ENCODE measurements around the gene FARP1.
"Not testable (repeated sequence)": the region's sequence is repeated elsewhere in the genome, so short reads cannot be mapped to it uniquely, and the experiment has no call there.

The FARP1 gene

GRCh38 chr13:98352226-98352625 lies 209.3 kb downstream of the FARP1 start:
- DNase-seq (ENCODE audit: low read depth, low spot score) = no peak

GRCh38 chr13:98353750-98354149 lies 210.9 kb downstream of the FARP1 start:
- DNase-seq (ENCODE audit: low read depth, low spot score) = no peak

DNA sequence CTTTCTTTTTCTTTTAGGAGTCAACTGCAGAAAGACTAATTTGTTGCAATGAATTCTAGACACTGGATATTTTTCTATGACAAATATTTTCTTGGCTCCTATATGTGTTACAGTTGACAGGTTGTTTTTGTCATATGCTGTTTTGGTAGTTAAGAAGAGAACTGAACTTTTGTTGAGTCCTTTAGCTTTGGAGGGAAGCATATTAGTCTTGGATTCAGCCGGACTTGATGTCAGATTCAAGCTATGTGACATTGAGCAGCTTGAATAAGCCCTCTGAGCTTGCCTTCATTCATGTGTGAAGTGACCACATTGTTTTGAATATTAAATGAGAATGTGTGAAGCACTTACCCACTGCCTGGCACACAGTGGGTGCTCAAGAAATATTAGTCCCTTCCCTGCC lies 216.0 kb downstream of the FARP1 start:
- no peak for DNase-seq (ENCODE audit: low read depth, low spot score)

- no peak for DNase-seq (ENCODE audit: low read depth, low spot score)
Measured at GRCh38 chr13:98360545-98360944, 217.7 kb downstream of the FARP1 start.

- no peak for DNase-seq (ENCODE audit: low read depth, low spot score)
Measured at GRCh38 chr13:98363326-98363725, 220.4 kb downstream of the FARP1 start.

DNA sequence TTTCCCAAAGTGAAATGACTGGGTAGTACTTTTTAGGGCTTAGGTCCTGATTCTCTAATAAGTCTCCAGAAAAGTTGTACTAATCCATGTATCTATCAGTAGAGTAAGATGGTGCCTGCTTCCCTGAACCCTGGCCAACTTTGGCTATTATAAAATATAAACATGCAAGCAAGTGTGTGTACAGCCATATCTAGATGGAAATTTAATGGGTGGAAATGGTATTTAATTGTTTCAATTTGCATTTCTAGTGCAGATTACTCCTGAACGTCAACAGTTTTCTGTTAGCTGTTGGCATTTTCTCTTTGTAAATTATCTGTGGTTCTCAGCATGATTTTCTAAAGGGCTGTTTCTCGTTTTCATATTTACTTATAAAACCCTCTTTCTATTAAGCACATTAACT lies 221.3 kb downstream of the FARP1 start:
- no peak for DNase-seq (ENCODE audit: low read depth, low spot score)

GRCh38 chr13:98364647-98365046 lies 221.8 kb downstream of the FARP1 start:
- no peak for DNase-seq (ENCODE audit: low read depth, low spot score)

- no peak for DNase-seq (ENCODE audit: low read depth, low spot score)
Measured at GRCh38 chr13:98365302-98365701, 222.4 kb downstream of the FARP1 start.

GRCh38 chr13:98366010-98366409 lies 223.1 kb downstream of the FARP1 start:
- no peak for DNase-seq (ENCODE audit: low read depth, low spot score)

- no peak for DNase-seq (ENCODE audit: low read depth, low spot score)
Measured at GRCh38 chr13:98366443-98366842, 223.5 kb downstream of the FARP1 start.

DNA sequence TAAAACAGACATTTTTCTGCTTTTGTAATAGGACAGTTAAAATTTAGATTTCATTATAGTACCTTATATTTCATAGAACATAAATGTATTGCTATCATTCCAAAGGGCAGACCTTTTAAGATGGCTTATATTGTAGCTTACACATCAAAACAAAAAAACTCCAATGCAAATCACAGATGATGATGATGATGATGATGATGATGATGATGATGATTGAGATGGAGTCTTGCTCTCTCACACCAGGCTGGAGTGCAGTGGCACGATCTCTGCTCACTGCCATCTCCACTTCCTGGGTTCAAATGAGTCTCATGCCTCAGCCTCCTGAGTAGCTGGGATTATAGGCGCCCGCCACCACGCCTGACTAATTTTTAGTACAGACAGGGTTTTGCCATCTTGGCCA lies 224.1 kb downstream of the FARP1 start:
- no peak for DNase-seq (ENCODE audit: low read depth, low spot score)

DNA sequence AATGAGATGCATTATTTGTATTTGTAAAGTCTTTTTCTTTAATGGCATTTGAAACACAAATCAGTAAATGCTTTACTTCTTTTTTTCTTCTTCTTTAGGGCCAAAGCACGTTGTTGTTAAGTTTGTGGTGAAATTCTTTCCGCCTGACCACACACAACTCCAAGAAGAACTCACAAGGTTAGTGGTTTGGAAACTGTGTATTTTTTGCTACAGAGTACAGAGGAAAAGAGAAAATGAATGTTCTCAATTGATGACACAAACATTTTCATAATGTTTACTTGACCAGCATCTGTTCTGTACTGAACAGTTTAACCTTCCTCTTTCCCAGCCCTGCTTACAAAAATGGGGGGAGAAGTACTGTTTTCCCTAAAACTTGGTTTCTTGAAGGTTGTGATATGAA lies 225.1 kb downstream of the FARP1 start:
- DNase-seq (ENCODE audit: low read depth, low spot score) = no peak

GRCh38 chr13:98369520-98369919 lies 226.6 kb downstream of the FARP1 start:
- not testable (repeated sequence) for DNase-seq (ENCODE audit: low read depth, low spot score)

DNA sequence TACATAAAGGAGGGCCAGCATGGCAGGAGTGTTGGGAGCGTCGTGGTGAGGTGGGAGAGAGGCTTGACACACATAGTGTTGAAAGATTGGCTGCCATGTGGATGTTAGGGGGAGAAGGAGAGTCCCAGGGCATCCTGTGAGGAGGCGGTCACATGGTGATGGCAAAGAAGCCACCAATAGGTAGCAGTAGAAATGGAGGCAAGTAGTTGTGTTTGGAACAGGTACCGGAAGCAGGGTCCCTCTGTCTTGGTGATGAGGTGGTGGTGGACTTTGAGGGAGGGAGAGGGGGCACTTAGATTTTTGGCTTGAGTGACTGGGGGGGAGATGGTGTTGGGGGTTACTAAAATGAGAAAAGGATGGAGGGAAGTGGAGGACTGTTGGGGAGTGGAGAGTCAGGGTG lies 227.4 kb downstream of the FARP1 start:
- DNase-seq (ENCODE audit: low read depth, low spot score) = no peak

- no peak for DNase-seq (ENCODE audit: low read depth, low spot score)
Measured at GRCh38 chr13:98370806-98371515, 228.1 kb downstream of the FARP1 start.

DNA sequence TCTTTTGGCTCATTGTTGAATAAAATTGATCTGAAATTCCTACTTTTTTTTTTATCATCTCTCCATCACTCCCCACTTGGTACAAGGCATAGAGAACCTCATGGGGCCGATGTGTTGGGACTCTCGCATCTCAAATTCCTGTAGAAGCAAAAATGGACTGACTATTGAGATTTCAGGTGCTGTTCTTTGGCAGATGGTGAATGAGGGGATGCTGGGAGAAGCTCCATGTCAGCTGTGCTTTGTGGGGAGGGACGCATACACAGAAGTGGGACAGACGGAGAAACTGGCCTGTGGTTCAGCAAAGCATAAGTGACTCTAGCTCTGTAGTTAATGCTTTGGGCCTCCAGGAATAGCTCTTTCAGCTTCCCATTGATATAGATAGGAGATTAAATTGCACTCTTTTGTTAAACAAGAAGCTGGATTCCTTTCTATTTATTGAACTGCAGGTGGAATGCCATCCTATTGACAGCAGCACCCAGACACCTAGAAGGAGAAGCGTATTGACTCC lies 228.7 kb downstream of the FARP1 start:
- no peak for DNase-seq (ENCODE audit: low read depth, low spot score)

GRCh38 chr13:98372876-98373275 lies 230.0 kb downstream of the FARP1 start:
- DNase-seq (ENCODE audit: low read depth, low spot score) = no peak

- no peak for DNase-seq (ENCODE audit: low read depth, low spot score)
Measured at GRCh38 chr13:98374750-98375149, 231.9 kb downstream of the FARP1 start.

DNA sequence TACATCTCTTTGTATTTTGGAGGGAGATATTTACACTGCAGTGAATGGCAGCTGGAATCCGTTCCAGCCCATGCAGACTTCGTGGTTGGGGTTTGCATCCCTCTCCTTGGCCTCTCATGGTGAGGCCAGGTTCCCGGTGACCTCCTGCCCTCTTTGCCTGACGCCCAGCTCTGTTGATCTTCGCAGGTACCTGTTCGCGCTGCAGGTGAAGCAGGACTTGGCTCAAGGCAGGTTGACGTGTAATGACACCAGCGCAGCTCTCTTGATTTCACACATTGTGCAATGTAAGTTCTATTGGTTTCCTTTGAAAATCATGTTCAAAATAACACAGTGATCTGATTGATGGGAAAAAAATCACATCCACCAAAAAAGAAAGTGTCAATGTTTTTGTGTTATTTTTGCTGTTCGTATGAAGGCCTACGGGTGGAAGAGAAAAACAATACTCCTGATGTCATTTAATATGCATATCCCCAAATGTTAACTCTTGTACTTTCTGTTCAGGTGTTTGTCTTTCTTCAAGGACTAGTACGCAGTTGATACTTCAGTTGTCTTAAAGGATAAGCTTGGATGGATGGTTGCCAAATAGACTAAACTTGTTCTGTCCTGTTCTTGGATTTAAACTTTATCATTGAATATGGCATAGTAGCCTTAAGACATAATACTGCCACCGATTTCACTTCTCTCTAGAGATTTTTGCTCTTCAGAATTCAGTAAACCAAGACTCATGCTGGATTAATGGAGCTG lies 234.9 kb downstream of the FARP1 start:
- DNase-seq (ENCODE audit: low read depth, low spot score) = no peak

DNA sequence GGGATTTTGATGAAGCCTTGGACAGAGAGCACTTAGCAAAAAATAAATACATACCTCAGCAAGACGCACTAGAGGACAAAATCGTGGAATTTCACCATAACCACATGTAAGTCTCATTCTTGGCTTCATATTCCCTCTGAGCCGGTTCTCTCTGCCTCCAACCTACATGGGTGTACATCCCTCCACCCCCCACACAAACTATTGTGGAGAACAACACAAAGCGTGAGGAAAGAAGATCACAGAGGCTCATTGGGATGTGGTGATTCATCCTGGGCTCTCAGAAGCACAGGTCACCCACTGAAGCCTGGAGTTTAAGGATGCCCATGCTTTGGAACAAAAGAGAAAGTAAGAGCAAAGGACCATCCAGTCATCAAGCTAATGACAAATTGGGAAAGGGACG lies 241.8 kb downstream of the FARP1 start:
- no peak for DNase-seq (ENCODE audit: low read depth, low spot score)

GRCh38 chr13:98385606-98386005 lies 242.7 kb downstream of the FARP1 start:
- no peak for DNase-seq (ENCODE audit: low read depth, low spot score)

DNA sequence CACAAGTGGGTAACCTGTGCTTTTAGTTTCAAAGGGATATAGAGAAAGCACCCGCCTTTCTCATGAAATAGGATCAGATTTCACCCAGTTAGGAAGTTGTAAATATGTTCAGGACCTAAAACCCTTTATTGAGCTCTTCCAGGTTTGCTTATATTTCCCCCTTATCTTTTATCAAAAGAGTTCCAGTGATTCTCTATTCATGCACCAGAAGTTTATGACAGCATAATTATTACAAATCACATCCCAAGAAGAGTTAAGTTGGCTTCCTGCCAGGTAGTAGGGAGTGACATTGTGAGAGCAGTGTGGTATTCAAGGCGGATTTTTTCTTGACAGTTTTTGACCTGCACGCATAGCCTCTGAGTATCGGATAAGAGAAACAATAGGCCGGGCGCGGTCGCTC lies 243.7 kb downstream of the FARP1 start:
- DNase-seq (ENCODE audit: low read depth, low spot score) = no peak

- no peak for DNase-seq (ENCODE audit: low read depth, low spot score)
Measured at GRCh38 chr13:98389319-98389718, 246.4 kb downstream of the FARP1 start.

All from activated naive CD8-positive, alpha-beta T cell treated with anti-CD3 and anti-CD28 coated beads, Interleukin-2, amount 50 U/mL, for 16 hours (primary cell).